Lower leg skin (tissue), 3 donors: Measurements from ENCODE around the gene F2RL1.

ENCODE experiments used
- POLR2A ChIP-seq, 2 donors: fragments of 450-650 bp; IDR thresholded peaks; one replicate each; pipeline ENCODE4 v1.6.1; 2016 to 2017; ENCODE audit warnings: antibody characterized with exemption in 2 of 2, mild to moderate bottlenecking in 1 of 2, moderate library complexity in 1 of 2
- TF ChIP-seq, protein P1 (sequence below), 3 donors: fragments of 450-650 bp; IDR thresholded peaks; one replicate each; pipeline ENCODE4 v1.5.1; 2016; ENCODE audit warnings: antibody characterized with exemption in 3 of 3, mild to moderate bottlenecking in 3 of 3, moderate library complexity in 2 of 3

DNA sequence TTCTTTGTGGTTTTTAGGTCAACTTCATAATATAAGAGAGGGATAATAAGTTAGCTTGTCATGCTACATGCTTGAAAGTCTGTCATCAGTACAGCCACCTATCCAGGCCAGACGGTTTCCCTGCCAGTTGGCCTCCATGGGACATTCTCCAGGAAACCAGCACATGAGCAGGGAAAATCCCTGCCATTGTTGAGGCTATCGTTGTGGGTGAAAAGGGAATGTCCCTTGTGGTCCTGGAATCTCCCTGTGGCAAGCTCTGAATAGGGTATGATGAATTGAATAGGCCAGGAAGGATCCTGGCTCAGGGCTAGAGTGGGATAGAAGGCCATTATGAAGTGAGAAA is 12.3 kb downstream of the F2RL1 start:
- TF ChIP-seq, protein P1, sequence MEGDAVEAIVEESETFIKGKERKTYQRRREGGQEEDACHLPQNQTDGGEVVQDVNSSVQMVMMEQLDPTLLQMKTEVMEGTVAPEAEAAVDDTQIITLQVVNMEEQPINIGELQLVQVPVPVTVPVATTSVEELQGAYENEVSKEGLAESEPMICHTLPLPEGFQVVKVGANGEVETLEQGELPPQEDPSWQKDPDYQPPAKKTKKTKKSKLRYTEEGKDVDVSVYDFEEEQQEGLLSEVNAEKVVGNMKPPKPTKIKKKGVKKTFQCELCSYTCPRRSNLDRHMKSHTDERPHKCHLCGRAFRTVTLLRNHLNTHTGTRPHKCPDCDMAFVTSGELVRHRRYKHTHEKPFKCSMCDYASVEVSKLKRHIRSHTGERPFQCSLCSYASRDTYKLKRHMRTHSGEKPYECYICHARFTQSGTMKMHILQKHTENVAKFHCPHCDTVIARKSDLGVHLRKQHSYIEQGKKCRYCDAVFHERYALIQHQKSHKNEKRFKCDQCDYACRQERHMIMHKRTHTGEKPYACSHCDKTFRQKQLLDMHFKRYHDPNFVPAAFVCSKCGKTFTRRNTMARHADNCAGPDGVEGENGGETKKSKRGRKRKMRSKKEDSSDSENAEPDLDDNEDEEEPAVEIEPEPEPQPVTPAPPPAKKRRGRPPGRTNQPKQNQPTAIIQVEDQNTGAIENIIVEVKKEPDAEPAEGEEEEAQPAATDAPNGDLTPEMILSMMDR (IDR thresholded peaks at IDR 0.05), result no peak
- no peak for TF ChIP-seq POLR2A (IDR thresholded peaks at IDR 0.05)
